ENCODE results near the gene ZSWIM5.

- TF ChIP-seq CTCF (IDR thresholded peaks at IDR 0.05; ENCODE audit: insufficient read depth, low read depth, low read length) (no peak), EZH2 (IDR thresholded peaks at IDR 0.05; ENCODE audit: insufficient read depth, low read length) (no peak)
These were observed 29.7 kb upstream of the ZSWIM5 start for GRCh38 chr1:45236136-45236535.

Measured in astrocyte (in vitro differentiated cells and primary cell).